Loucy (cell line): ENCODE data around the gene KLLN.

ENCODE experiments used
- H2AFZ ChIP-seq: fragments of 200-600 bp; sonication (generic); 2 replicates; pipeline ENCODE4 v1.6.0; 2016; ENCODE audit warnings: antibody characterized with exemption, mild to moderate bottlenecking, low read length, moderate library complexity
- H3F3A ChIP-seq: fragments of 200-600 bp; 2 replicates; pipeline ENCODE4 v1.6.0; 2016; ENCODE audit warnings: antibody characterized with exemption, low read depth, mild to moderate bottlenecking
- H3K27me3 ChIP-seq: fragments of 200-600 bp; sonication (generic); 2 replicates; pipeline ENCODE4 v1.6.1; 2014; ENCODE audit warnings: low read length, mild to moderate bottlenecking; ENCODE audit not compliant: insufficient read depth, poor library complexity, severe bottlenecking
- H3K36me3 ChIP-seq: fragments of 200-600 bp; sonication (generic); 2 replicates; pipeline ENCODE4 v1.6.1; 2016; ENCODE audit warnings: low read length; ENCODE audit not compliant: insufficient read depth
- H3K4me1 ChIP-seq: fragments of 200-600 bp; sonication (generic); 2 replicates; pipeline ENCODE4 v1.5.1; 2014; ENCODE audit warnings: low read length, mild to moderate bottlenecking; ENCODE audit not compliant: insufficient read depth, poor library complexity, severe bottlenecking
- H3K4me2 ChIP-seq: fragments of 200-600 bp; sonication (generic); 2 replicates; pipeline ENCODE4 v1.6.0; 2014; ENCODE audit warnings: antibody characterized with exemption, low read length, low read depth, mild to moderate bottlenecking; ENCODE audit not compliant: poor library complexity, severe bottlenecking
- H3K4me3 ChIP-seq: fragments of 200-600 bp; sonication (generic); 2 replicates; pipeline ENCODE4 v1.5.1; 2014; ENCODE audit warnings: low read length, mild to moderate bottlenecking, mixed read lengths; ENCODE audit not compliant: poor library complexity, severe bottlenecking
- H3K79me2 ChIP-seq: fragments of 200-600 bp; sonication (generic); 2 replicates; pipeline ENCODE4 v1.6.1; 2014; ENCODE audit warnings: low read length; ENCODE audit not compliant: insufficient read depth
- H3K9ac ChIP-seq: fragments of 200-600 bp; sonication (generic); 2 replicates; pipeline ENCODE4 v1.6.0; 2014; ENCODE audit warnings: mild to moderate bottlenecking, low read depth, low read length, moderate library complexity; ENCODE audit not compliant: poor library complexity, severe bottlenecking
- H3K9me2 ChIP-seq: fragments of 200-600 bp; sonication (generic); replicated peaks from 2 replicates; pipeline ENCODE4 v1.6.1; 2016; ENCODE audit warnings: low read depth, low read length, mixed read lengths
- H3K9me3 ChIP-seq: fragments of 200-600 bp; sonication (generic); 2 replicates; pipeline ENCODE4 v1.6.1; 2014; ENCODE audit warnings: mild to moderate bottlenecking, antibody characterized with exemption, low read length, low read depth; ENCODE audit not compliant: insufficient read depth
- H4K20me1 ChIP-seq: fragments of 200-600 bp; sonication (generic); 2 replicates; pipeline ENCODE4 v1.6.0; 2014; ENCODE audit warnings: antibody characterized with exemption, low read length, mild to moderate bottlenecking; ENCODE audit not compliant: insufficient read depth, poor library complexity, severe bottlenecking
- CTCF ChIP-seq: fragments of 200-600 bp; sonication (generic); conservative IDR thresholded peaks from 2 replicates; pipeline ENCODE4 v1.5.1; 2014; ENCODE audit warnings: mild to moderate bottlenecking, antibody characterized with exemption, low read length
- EZH2phosphoT487 ChIP-seq: fragments of 200-600 bp; IDR thresholded peaks from 2 replicates; pipeline ENCODE4 v1.6.1; 2018; ENCODE audit warnings: antibody characterized with exemption, mild to moderate bottlenecking, moderate library complexity, borderline replicate concordance

KLLN gene

GRCh38 chr10:87895430-87895829 is 32.1 kb upstream of the KLLN start:
- TF ChIP-seq CTCF (no peak), EZH2phosphoT487 (no peak)

GRCh38 chr10:87887548-87888289 is 24.4 kb upstream of the KLLN start:
- no peaks in the 10 kb centered on the region for H3K27me3 ChIP-seq
- TF ChIP-seq EZH2phosphoT487 (no peak), CTCF (no peak)
- H3K9me3 ChIP-seq: peaks cover 21% of the 10 kb centered on the region
- H3K4me1 ChIP-seq: peaks cover 33% of the 10 kb centered on the region
- H4K20me1 ChIP-seq: peaks cover 76% of the 10 kb centered on the region
- no peaks in the 10 kb centered on the region for H3K9me2 ChIP-seq
- H3K36me3 ChIP-seq: peaks cover 65% of the 10 kb centered on the region
- H3K79me2 ChIP-seq: peaks cover 100% of the 10 kb centered on the region
- no peak overlapping the region for H3K4me3 ChIP-seq
- no peak overlapping the region for H3K9ac ChIP-seq
- no peaks in the 10 kb centered on the region for H3F3A ChIP-seq
- H2AFZ ChIP-seq: no peak overlapping the region
- peak overlapping the region; percentile 71 for H3K4me2 ChIP-seq

More at GRCh38 chr10:87895430-87895829, 32.1 kb upstream of the KLLN start:
- peaks cover 60% of the 10 kb centered on the region for H3K36me3 ChIP-seq
- peaks cover 6% of the 10 kb centered on the region; the same call in 1 of the 2 replicates for H3F3A ChIP-seq
- H3K9me2 ChIP-seq: no peaks in the 10 kb centered on the region
- H3K9me3 ChIP-seq: peaks cover 8% of the 10 kb centered on the region; the same call in 1 of the 2 replicates
- H2AFZ ChIP-seq: no peak overlapping the region
- H3K9ac ChIP-seq: no peak overlapping the region
- H3K4me1 ChIP-seq: peaks cover 22% of the 10 kb centered on the region
- H4K20me1 ChIP-seq: peaks cover 66% of the 10 kb centered on the region
- no peaks in the 10 kb centered on the region for H3K27me3 ChIP-seq
- H3K4me2 ChIP-seq: peak overlapping the region; percentile 33
- peaks cover 97% of the 10 kb centered on the region for H3K79me2 ChIP-seq
- no peak overlapping the region for H3K4me3 ChIP-seq

GRCh38 chr10:87887146-87887545 is 23.8 kb upstream of the KLLN start:
- Histone ChIP-seq H3K9me3 (peaks cover 25% of the 10 kb centered on the region), H4K20me1 (peaks cover 72% of the 10 kb centered on the region), H3K9ac (no peak overlapping the region), H3F3A (no peaks in the 10 kb centered on the region), H3K79me2 (peaks cover 100% of the 10 kb centered on the region), H3K4me3 (no peak overlapping the region), H3K4me2 (peak overlapping the region; percentile 71), H3K27me3 (no peaks in the 10 kb centered on the region), H3K4me1 (peaks cover 35% of the 10 kb centered on the region), H3K36me3 (peaks cover 62% of the 10 kb centered on the region), H2AFZ (no peak overlapping the region), H3K9me2 (no peaks in the 10 kb centered on the region)
- no peak for TF ChIP-seq EZH2phosphoT487
- TF ChIP-seq CTCF: no peak
